Activated naive CD4-positive, alpha-beta T cell treated with anti-CD3 and anti-CD28 coated beads, Interleukin-2, amount 10 ng/mL, durations not matched to agents 7 days and 5 days (primary cell): ENCODE data around the gene OSBPL6.

Source experiments
- CTCF ChIA-PET: fragments of 350-600 bp; sonication (Branson Sonifier 250); formaldehyde crosslinking; loops from one replicate; lab custom pipeline; 2021; ENCODE audit warnings: antibody characterized with exemption; lab: Charles Lee
- DNase-seq: peaks from one replicate; pipeline ENCODE4 v3.0.0-alpha.2; 2020
- H3K27ac Mint-ChIP-seq: one replicate; pipeline ENCODE4 v1.8.0; 2021; ENCODE audit warnings: mild to moderate bottlenecking, moderate library complexity, mixed read lengths
- H3K27me3 Mint-ChIP-seq: one replicate; pipeline ENCODE4 v1.8.0; 2021; ENCODE audit warnings: mild to moderate bottlenecking, mixed read lengths
- H3K36me3 Mint-ChIP-seq: one replicate; pipeline ENCODE4 v1.8.0; 2021; ENCODE audit warnings: mixed read lengths
- H3K4me1 Mint-ChIP-seq: one replicate; pipeline ENCODE4 v1.8.0; 2021; ENCODE audit warnings: mixed read lengths
- H3K4me3 Mint-ChIP-seq: one replicate; pipeline ENCODE4 v1.8.0; 2021; ENCODE audit warnings: mild to moderate bottlenecking, moderate library complexity, mixed read lengths
- H3K9me3 Mint-ChIP-seq: one replicate; pipeline ENCODE4 v1.8.0; 2021; ENCODE audit warnings: mixed read lengths

The OSBPL6 gene

DNA sequence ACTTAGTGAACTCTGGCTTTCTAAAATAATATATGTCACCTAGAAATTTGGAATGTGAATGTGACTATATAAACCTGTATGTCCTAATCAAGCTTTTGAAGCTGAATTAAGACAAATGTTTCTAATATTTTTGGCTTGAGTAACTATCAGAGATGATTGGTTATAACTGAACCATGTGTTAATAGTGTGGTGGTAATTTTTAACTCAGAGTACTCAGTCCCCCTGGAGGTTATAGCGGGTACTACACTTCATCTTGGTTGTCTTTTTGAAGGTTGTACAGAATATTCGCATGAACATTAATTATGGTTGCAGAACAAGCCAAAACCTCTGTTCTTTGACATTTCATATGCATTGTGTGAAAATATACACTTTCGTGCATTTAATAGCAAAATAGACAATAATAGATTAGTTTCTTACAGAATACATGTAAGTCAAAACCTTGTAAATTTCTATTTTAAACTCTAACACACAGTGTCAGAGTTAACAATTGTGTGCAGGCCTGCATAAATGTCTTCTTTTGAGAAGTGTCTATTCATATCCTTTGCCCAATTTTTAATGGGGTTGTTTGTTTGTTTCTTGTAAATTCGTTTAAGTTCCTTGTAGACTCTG is 86.0 kb downstream of the OSBPL6 start:
- CTCF ChIA-PET, result interaction anchor here (0.6 to 2.6 kb wide), 5 partner anchors 12 to 184 kb away, joined by 3 to 9 read pairs (median 3); partner anchors contain the start of gene RBM45
- Mint-ChIP-seq H3K36me3 (no peaks in the 10 kb centered on the region), H3K27me3 (peaks cover 14% of the 10 kb centered on the region), H3K9me3 (no peaks in the 10 kb centered on the region), H3K4me3 (no peak overlapping the region), H3K27ac (no peak overlapping the region), H3K4me1 (no peaks in the 10 kb centered on the region)
- DNase-seq, result peak; percentile 46

DNA sequence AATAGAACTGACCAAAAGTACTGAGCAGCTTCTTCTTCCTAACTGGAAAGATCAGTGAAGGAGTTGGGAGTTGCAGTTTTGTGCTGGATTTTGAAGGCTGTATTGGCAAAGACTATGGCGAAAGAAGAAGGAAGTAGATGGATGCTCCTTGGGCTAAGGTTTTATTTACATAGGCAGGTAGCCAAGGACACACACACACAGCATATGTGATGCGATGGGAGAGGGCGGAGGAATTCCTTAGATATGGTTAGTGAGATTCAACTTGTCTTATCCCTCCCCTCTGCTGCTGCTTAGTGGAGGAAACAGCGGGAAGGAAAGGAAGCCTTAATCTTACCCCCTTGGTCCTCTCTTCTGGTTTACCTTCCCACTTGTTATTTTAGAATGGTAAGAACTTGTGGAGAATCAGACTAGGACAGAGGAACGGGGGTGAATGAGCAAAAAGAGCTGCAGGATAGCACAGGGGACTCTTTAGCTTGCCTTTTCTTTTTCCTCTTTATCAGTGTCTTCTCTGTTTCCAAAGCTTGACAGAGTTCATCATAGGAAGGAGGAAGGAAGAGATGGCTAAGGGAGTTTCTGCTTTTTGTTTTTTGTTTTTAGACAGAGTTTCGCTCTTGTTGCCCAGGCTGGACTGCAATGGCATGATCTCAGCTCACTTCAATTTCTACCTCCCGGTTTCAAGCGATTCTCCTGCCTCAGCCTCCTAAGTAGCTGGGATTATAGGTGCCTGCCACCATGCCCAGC is 87.9 kb downstream of the OSBPL6 start:
- Mint-ChIP-seq H3K36me3 (no peaks in the 10 kb centered on the region), H3K9me3 (no peaks in the 10 kb centered on the region), H3K4me1 (no peaks in the 10 kb centered on the region), H3K4me3 (no peak overlapping the region), H3K27me3 (peaks cover 7% of the 10 kb centered on the region), H3K27ac (no peak overlapping the region)
- CTCF ChIA-PET, result interaction anchor here (1.1 to 2.6 kb wide), 2 partner anchors 23 to 170 kb away, joined by 3 to 9 read pairs; partner anchors contain the start of gene RBM45
- DNase-seq, result no peak

DNA sequence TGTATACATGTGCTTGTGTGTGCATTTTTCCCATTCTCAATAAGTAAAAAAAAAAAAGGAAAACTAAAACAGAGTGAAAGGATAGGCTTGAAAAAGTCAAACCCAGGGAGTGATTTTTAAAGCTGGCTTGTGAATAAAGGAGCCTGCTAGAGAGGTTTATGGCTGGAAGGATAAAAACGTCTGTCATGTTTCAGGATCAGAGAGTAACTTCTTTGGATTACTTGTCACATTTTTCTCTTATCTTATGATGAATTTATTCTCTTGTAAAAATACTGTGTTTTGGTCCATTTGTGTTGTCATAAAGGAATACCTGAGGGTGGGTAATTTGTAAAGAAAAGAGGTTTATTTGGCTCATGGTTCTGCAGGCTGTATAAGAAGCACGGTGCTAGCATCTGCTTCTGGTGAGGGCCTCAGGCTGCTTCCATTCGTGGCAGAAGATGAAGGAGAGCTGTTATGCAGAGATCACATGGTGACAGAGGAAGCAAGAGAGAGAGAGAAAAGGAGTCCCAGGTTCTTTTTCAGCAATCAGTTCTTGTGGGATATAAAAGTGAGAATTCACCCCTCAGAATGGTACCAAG is 89.1 kb downstream of the OSBPL6 start:
- Mint-ChIP-seq H3K4me3 (no peak overlapping the region), H3K4me1 (no peaks in the 10 kb centered on the region), H3K36me3 (no peaks in the 10 kb centered on the region), H3K27me3 (no peaks in the 10 kb centered on the region), H3K9me3 (no peaks in the 10 kb centered on the region), H3K27ac (no peak overlapping the region)
- DNase-seq, result no peak
- CTCF ChIA-PET, result no interaction called here

DNA sequence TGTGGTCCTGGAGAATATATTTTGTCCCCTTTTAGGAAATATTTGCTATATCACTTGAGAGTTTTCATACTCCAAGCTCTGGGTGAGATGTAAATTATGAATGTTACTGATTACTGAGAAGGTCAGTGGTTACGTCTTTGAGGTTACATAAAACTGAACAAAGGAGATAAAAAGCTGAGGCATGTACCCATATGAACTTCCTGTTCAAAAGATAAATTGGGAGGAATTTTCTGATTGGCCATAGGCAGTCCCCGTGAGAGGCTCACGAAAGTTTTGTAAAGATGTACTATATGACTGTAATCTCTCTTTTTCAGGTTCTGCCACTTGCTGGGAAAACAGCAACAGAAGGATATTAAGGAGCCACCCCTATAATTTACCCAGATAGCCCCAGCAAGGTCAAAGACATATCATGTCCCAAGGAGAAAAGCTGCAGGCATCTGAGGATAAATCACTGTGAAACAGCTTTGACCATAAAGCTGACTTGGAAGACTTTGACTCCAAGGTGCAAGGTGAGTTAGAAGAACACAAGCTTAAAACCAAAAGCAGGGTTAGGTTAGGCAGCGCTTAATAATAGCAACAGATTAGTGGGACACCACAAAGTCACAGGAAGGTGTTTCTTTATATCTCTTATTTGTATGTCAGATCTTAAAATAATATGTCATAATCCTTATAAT is 90.4 kb downstream of the OSBPL6 start:
- Mint-ChIP-seq H3K4me1 (no peaks in the 10 kb centered on the region), H3K4me3 (no peak overlapping the region), H3K27me3 (no peaks in the 10 kb centered on the region), H3K9me3 (no peaks in the 10 kb centered on the region), H3K27ac (no peak overlapping the region), H3K36me3 (no peaks in the 10 kb centered on the region)
- CTCF ChIA-PET, result no interaction called here
- no peak for DNase-seq

DNA sequence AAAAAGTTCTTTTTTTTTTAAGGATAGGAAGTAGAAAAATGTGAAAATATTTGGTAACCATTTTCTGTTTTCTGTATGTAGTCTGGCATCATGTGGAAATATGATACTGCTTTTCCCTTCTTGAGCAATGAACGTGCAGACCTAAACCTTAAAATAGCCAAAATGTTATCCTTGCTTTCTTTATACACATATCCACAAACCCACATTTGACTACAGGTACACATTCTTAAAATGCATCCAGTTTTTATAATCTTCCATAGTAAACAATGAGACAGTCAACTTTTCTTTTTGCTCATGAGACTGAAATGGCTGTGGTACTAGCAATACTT is 90.9 kb downstream of the OSBPL6 start:
- no peaks in the 10 kb centered on the region for H3K27me3 Mint-ChIP-seq
- H3K4me3 Mint-ChIP-seq, result no peak overlapping the region
- H3K36me3 Mint-ChIP-seq, result no peaks in the 10 kb centered on the region
- H3K4me1 Mint-ChIP-seq, result no peaks in the 10 kb centered on the region
- CTCF ChIA-PET, result no interaction called here
- no peak for DNase-seq
- H3K9me3 Mint-ChIP-seq, result no peaks in the 10 kb centered on the region
- no peak overlapping the region for H3K27ac Mint-ChIP-seq

DNA sequence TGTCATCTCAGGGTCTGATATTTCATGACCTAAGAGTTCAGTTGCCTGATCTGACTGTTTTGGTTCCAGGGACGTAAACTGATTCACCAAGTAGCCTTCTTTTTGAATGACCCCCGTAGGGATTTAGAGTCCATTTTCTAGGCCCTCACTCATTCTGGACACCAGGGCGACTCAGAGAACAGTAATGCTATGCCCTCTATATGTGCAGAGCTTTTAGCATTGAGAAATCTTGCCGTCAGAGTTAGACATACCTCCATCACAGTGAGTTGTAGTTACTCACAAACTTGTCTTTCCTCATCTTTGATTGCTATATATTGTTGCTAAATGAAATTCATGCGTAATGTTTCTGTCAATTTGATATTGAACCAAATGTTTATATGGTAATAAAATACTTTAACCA is 92.3 kb downstream of the OSBPL6 start:
- no peaks in the 10 kb centered on the region for H3K4me1 Mint-ChIP-seq
- no peak for DNase-seq
- no peak overlapping the region for H3K4me3 Mint-ChIP-seq
- H3K36me3 Mint-ChIP-seq, result no peaks in the 10 kb centered on the region
- H3K27ac Mint-ChIP-seq, result no peak overlapping the region
- CTCF ChIA-PET, result no interaction called here
- H3K27me3 Mint-ChIP-seq, result no peaks in the 10 kb centered on the region
- H3K9me3 Mint-ChIP-seq, result no peaks in the 10 kb centered on the region

DNA sequence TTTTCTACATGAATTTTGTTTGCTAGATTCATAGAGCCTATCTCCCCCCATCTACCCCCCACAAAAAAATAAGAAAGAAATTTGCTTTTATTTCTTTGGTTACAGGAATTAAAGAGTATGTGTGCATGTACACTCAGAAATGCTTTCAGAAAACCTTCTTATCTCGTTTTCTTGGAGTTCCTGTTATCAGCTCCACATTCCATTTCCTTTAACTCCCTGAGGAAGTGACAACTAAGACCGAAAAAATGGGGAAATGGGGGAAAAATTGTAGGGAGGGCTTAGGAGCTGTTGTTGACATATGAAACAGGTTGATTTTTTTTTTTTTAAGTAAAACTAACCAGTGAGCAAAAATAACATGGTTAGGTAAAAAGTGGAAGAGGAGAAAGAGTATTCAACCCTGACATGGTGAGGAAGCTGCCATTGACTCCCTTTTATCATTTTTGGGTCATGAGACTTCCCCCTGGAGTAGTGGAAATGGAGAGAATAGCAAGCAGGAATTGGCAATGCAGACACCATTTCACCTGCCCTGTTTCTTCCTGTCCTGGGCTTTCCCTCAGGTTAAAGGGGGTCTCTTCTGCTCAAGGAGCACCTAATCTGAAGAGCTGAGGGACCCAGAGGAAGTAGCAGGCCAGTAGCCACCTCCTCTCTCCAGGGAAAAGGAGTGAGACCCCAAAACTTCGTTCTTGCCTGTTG is 93.5 kb downstream of the OSBPL6 start:
- H3K4me3 Mint-ChIP-seq, result no peak overlapping the region
- CTCF ChIA-PET, result no interaction called here
- no peak overlapping the region for H3K27ac Mint-ChIP-seq
- no peaks in the 10 kb centered on the region for H3K4me1 Mint-ChIP-seq
- H3K9me3 Mint-ChIP-seq, result no peaks in the 10 kb centered on the region
- no peaks in the 10 kb centered on the region for H3K36me3 Mint-ChIP-seq
- no peaks in the 10 kb centered on the region for H3K27me3 Mint-ChIP-seq
- no peak for DNase-seq

DNA sequence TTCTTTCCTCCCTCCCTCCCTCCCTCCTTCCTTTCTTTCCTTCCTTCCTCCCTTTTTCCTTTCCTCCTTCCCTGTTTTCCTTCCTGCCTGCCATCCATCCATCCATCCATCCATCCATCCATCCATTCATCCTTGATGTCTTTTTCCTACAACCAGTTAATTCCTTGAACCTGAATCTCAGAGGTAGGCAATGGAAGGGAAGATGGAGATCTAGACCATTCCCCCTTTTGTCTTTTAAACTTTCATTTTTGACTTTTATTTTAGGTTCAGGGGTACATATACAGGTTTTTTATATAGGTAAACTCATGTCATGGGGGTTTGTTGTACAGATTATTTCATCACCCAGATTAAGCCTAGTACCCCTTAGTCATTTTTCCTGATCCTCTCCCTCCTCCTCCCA is 97.4 kb downstream of the OSBPL6 start:
- no peak overlapping the region for H3K27ac Mint-ChIP-seq
- no peak for DNase-seq
- no peak overlapping the region for H3K4me3 Mint-ChIP-seq
- H3K27me3 Mint-ChIP-seq, result peaks cover 4% of the 10 kb centered on the region
- no peaks in the 10 kb centered on the region for H3K9me3 Mint-ChIP-seq
- no peaks in the 10 kb centered on the region for H3K36me3 Mint-ChIP-seq
- CTCF ChIA-PET, result no interaction called here
- H3K4me1 Mint-ChIP-seq, result no peaks in the 10 kb centered on the region

DNA sequence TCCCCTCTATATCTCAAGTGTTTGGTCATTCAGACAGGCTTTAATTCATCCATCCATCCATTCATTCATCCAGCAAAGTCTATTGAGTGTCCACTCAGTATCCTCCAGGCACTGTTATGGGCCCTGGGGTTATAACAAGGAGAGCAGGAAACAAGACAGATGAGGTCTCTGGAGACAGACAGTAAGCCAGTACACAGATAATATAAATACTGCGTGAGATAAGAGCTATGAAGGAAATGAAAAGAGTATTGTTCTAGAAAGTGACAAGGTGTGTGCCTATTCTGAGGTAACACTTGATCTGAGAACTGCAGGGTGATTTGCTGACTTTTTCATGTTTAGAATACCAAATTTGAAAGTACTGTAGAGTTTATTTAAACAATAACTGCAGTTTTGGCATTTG is 98.3 kb downstream of the OSBPL6 start:
- Mint-ChIP-seq H3K27ac (no peak overlapping the region), H3K4me3 (no peak overlapping the region), H3K27me3 (peaks cover 4% of the 10 kb centered on the region), H3K36me3 (no peaks in the 10 kb centered on the region), H3K4me1 (no peaks in the 10 kb centered on the region), H3K9me3 (no peaks in the 10 kb centered on the region)
- no peak for DNase-seq
- CTCF ChIA-PET, result no interaction called here

DNA sequence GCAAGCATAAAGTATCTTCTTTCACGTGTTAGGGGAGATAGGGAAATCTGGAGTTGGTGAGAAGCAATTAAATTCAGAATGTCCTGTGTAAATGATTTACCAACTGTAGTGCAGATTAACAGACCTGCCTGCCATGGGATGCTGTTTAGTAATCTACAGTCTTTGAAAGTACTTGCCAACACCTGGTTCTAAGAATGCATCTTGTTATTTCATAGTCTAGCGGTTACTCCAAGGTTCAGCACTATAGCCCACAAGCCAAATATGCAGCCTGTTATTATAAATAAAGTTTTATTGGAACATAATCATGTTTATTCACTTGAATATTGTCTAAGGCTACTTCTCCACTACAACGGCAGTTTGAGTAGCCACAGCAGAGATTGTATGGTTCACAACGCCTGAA is 100.8 kb downstream of the OSBPL6 start:
- Mint-ChIP-seq H3K27me3 (peaks cover 7% of the 10 kb centered on the region), H3K36me3 (no peaks in the 10 kb centered on the region), H3K4me1 (no peaks in the 10 kb centered on the region)

DNA sequence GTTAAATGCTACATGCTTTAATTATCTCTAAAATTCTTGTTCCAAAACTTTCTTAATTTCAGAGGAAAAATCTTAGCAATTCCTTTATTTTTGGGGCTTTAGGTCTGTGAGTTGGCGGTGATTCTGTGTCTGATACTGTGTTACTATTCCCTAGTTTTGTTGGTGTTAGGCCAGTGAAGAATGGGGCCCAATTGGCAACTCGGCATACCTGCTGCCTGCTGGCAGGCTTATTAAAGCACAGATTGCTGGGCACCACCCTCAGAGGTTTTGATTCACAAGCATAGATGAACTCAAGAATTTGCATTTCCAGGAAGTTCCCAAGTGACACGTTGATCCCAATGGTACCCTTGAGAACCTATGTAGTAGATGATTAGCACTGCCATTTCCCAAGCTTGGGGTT is 101.6 kb downstream of the OSBPL6 start:
- CTCF ChIA-PET, result no interaction called here
- Mint-ChIP-seq H3K27ac (no peak overlapping the region), H3K27me3 (peaks cover 11% of the 10 kb centered on the region), H3K36me3 (no peaks in the 10 kb centered on the region), H3K4me1 (no peaks in the 10 kb centered on the region), H3K4me3 (no peak overlapping the region), H3K9me3 (no peaks in the 10 kb centered on the region)
- DNase-seq, result no peak

More for the DNA sequence above, 100.8 kb downstream of the OSBPL6 start:
- DNase-seq, result no peak
- no peak overlapping the region for H3K4me3 Mint-ChIP-seq
- no peaks in the 10 kb centered on the region for H3K9me3 Mint-ChIP-seq
- no peak overlapping the region for H3K27ac Mint-ChIP-seq
- CTCF ChIA-PET, result interaction anchor here (0.9 kb wide), 1 partner anchor 102 kb away, joined by 3 read pairs; no protein-coding TSS in a partner anchor

DNA sequence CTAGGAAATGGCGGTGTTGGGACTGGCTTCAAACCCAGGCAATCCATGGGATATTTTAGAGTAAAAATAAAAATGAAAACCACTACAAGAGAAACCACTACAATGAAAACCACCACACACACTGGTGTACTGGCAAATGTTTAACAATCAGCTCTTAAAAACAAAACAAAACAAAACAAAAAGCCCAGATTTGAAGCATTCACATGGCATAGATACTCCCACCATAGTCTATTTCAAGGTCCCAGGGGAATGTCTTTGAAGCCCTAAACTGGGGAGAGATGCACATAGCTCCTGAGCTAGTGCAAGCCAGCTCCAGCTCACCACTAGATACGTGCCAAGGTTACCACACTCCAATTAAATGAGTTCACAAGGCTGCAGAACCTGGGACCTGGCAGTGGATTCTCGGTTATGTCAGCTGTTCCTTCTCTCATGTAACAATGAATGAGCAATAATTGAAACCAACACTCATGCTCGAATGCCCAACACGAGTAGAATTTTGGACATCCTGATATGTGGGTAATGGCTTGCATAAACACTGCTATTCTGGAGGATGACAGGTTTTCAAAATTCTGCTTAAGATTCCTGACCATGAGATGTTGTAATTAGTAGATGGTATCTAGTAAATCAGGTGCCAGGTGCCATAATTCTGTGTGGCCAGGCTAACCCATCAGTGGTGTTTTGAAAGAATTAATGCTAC is 102.2 kb downstream of the OSBPL6 start:
- DNase-seq, result no peak
- CTCF ChIA-PET, result interaction anchor here (1.0 to 1.2 kb wide), 2 partner anchors 123 to 185 kb away, joined by 3 to 4 read pairs; no protein-coding TSS in a partner anchor
- no peaks in the 10 kb centered on the region for H3K36me3 Mint-ChIP-seq
- H3K27me3 Mint-ChIP-seq, result peaks cover 11% of the 10 kb centered on the region
- H3K27ac Mint-ChIP-seq, result no peak overlapping the region
- H3K4me3 Mint-ChIP-seq, result no peak overlapping the region
- no peaks in the 10 kb centered on the region for H3K4me1 Mint-ChIP-seq
- no peaks in the 10 kb centered on the region for H3K9me3 Mint-ChIP-seq

DNA sequence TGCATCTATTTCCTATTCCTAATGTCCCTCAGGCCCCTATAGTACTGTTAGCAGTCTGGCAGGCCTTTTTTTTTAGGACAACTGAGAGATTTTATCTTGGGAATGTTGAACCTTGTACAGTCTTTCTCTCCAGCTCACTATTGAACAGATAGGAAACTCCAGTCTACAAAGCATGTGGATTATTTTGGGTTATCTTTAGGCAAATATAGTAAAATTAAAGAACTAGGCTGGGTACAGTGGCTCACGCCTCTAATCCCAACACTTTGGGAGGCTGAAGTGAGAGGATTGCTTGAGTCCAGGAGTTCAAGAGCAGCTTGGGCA is 102.7 kb downstream of the OSBPL6 start:
- Mint-ChIP-seq H3K4me3 (no peak overlapping the region), H3K4me1 (no peaks in the 10 kb centered on the region)
- CTCF ChIA-PET, result interaction anchor here (1.0 to 1.2 kb wide), 2 partner anchors 122 to 186 kb away, joined by 3 to 4 read pairs; no protein-coding TSS in a partner anchor

More for the DNA sequence above, 102.7 kb downstream of the OSBPL6 start:
- H3K27me3 Mint-ChIP-seq, result peaks cover 11% of the 10 kb centered on the region
- H3K36me3 Mint-ChIP-seq, result no peaks in the 10 kb centered on the region
- no peak for DNase-seq
- no peak overlapping the region for H3K27ac Mint-ChIP-seq
- no peaks in the 10 kb centered on the region for H3K9me3 Mint-ChIP-seq
